MM.1S (cell line): ENCODE measurements around the gene XBP1.
"Not testable (repeated sequence)": the region's sequence is repeated elsewhere in the genome, so short reads cannot be mapped to it uniquely, and the experiment has no call there.

Experiments
- DNase-seq: peaks from one replicate; pipeline ENCODE4 v3.0.0-alpha.2; 2015
- H2AFZ ChIP-seq: fragments of 300-600 bp; sonication (generic); 2 replicates; pipeline ENCODE4 v1.6.0; 2016; ENCODE audit warnings: antibody characterized with exemption, low read length
- H3F3A ChIP-seq: fragments of 300-600 bp; sonication (generic); 2 replicates; pipeline ENCODE4 v1.6.1; 2016; ENCODE audit warnings: mild to moderate bottlenecking, antibody characterized with exemption, low read length, moderate library complexity, mixed read lengths; ENCODE audit not compliant: insufficient read depth
- H3K27ac ChIP-seq: fragments of 300-600 bp; sonication (generic); 2 replicates; pipeline ENCODE4 v1.5.1; 2016; ENCODE audit warnings: mild to moderate bottlenecking, low read length
- H3K27me3 ChIP-seq: fragments of 300-600 bp; sonication (generic); replicated peaks from 2 replicates; pipeline ENCODE4 v1.6.0; 2016; ENCODE audit warnings: low read length; ENCODE audit not compliant: insufficient read depth
- H3K36me3 ChIP-seq: fragments of 300-600 bp; sonication (generic); replicated peaks from 2 replicates; pipeline ENCODE4 v1.6.1; 2016; ENCODE audit warnings: mild to moderate bottlenecking, low read length, mixed read lengths; ENCODE audit not compliant: insufficient read depth
- H3K4me1 ChIP-seq: fragments of 300-600 bp; sonication (generic); 2 replicates; pipeline ENCODE4 v1.6.1; 2016; ENCODE audit warnings: low read length, mixed read lengths
- H3K4me2 ChIP-seq: fragments of 300-600 bp; sonication (generic); 2 replicates; pipeline ENCODE4 v1.6.0; 2016; ENCODE audit warnings: low read depth, low read length
- H3K4me3 ChIP-seq: fragments of 300-600 bp; sonication (generic); 2 replicates; pipeline ENCODE4 v1.5.1; 2016; ENCODE audit warnings: low read length, mixed read lengths
- H3K79me2 ChIP-seq: fragments of 300-600 bp; sonication (generic); 2 replicates; pipeline ENCODE4 v1.6.1; 2016; ENCODE audit warnings: mixed run types, low read length, mixed read lengths
- H3K9ac ChIP-seq: fragments of 300-600 bp; sonication (generic); 2 replicates; pipeline ENCODE4 v1.6.1; 2016; ENCODE audit warnings: low read length, mixed read lengths
- H3K9me2 ChIP-seq: fragments of 300-600 bp; sonication (generic); replicated peaks from 2 replicates; pipeline ENCODE4 v1.6.1; 2016; ENCODE audit warnings: mild to moderate bottlenecking, low read length, mixed read lengths; ENCODE audit not compliant: insufficient read depth
- H3K9me3 ChIP-seq: fragments of 300-600 bp; sonication (generic); replicated peaks from 2 replicates; pipeline ENCODE4 v1.6.1; 2016; ENCODE audit warnings: mild to moderate bottlenecking, low read length, mixed read lengths; ENCODE audit not compliant: insufficient read depth
- H4K20me1 ChIP-seq: fragments of 300-600 bp; sonication (generic); 2 replicates; pipeline ENCODE4 v1.6.1; 2016; ENCODE audit warnings: mild to moderate bottlenecking, low read length, moderate library complexity, mixed read lengths; ENCODE audit not compliant: insufficient read depth
- EZH2 ChIP-seq: fragments of 300-600 bp; sonication (generic); optimal IDR thresholded peaks from 2 replicates; pipeline ENCODE3; 2017; ENCODE audit warnings: low read depth, mild to moderate bottlenecking, antibody characterized with exemption, low read length, mixed read lengths
- EZH2phosphoT487 ChIP-seq: fragments of 300-600 bp; sonication (generic); IDR thresholded peaks from 2 replicates; pipeline ENCODE4 v1.6.1; 2018; ENCODE audit warnings: antibody characterized with exemption, low read length
- TF ChIP-seq, protein P1 (sequence below): fragments of 300-600 bp; sonication (generic); IDR thresholded peaks from 2 replicates; pipeline ENCODE4 v1.5.1; 2016; ENCODE audit warnings: antibody characterized with exemption, low read length, mixed read lengths

Gene XBP1

GRCh38 chr22:28800308-28801041 lies at the start of gene XBP1:
XBP1 (minus strand) TSS chr22:28800569.
- peaks cover 71% of the 10 kb centered on the region for H3K79me2 ChIP-seq
- H2AFZ ChIP-seq, result no peak within 1 kb of the TSS
- H3K27me3 ChIP-seq, result no peaks in the 10 kb centered on the region
- H3K27ac ChIP-seq, result peak within 1 kb of the TSS; percentile 96
- DNase-seq, result peak; percentile 96
- peaks cover 72% of the 10 kb centered on the region for H3F3A ChIP-seq
- H3K9me2 ChIP-seq, result no peaks in the 10 kb centered on the region
- no peaks in the 10 kb centered on the region for H3K9me3 ChIP-seq
- H3K9ac ChIP-seq, result peak within 1 kb of the TSS; percentile 100
- H3K36me3 ChIP-seq, result peaks cover 17% of the 10 kb centered on the region; the same call in 1 of the 2 replicates
- H3K4me3 ChIP-seq, result peak within 1 kb of the TSS; percentile 77
- peak within 1 kb of the TSS; percentile 76 for H3K4me2 ChIP-seq
- H4K20me1 ChIP-seq, result 0 out of 2 replicates have a peak, but pooled peaks cover 4% of the 10 kb centered on the region
- TF ChIP-seq, protein P1, sequence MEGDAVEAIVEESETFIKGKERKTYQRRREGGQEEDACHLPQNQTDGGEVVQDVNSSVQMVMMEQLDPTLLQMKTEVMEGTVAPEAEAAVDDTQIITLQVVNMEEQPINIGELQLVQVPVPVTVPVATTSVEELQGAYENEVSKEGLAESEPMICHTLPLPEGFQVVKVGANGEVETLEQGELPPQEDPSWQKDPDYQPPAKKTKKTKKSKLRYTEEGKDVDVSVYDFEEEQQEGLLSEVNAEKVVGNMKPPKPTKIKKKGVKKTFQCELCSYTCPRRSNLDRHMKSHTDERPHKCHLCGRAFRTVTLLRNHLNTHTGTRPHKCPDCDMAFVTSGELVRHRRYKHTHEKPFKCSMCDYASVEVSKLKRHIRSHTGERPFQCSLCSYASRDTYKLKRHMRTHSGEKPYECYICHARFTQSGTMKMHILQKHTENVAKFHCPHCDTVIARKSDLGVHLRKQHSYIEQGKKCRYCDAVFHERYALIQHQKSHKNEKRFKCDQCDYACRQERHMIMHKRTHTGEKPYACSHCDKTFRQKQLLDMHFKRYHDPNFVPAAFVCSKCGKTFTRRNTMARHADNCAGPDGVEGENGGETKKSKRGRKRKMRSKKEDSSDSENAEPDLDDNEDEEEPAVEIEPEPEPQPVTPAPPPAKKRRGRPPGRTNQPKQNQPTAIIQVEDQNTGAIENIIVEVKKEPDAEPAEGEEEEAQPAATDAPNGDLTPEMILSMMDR, result no peak
- TF ChIP-seq EZH2phosphoT487 (no peak), EZH2 (no peak)
- peaks cover 35% of the 10 kb centered on the region for H3K4me1 ChIP-seq

- Histone ChIP-seq H3K79me2 (no peaks in the 10 kb centered on the region), H2AFZ (no peak overlapping the region), H3K9me3 (no peaks in the 10 kb centered on the region), H3K9me2 (no peaks in the 10 kb centered on the region), H4K20me1 (no peaks in the 10 kb centered on the region), H3K27ac (no peak overlapping the region), H3K4me3 (no peak overlapping the region), H3K27me3 (no peaks in the 10 kb centered on the region), H3K4me1 (no peaks in the 10 kb centered on the region), H3K36me3 (no peaks in the 10 kb centered on the region), H3F3A (no peaks in the 10 kb centered on the region), H3K9ac (no peak overlapping the region), H3K4me2 (no peak overlapping the region)
- no peak for DNase-seq
- TF ChIP-seq EZH2phosphoT487, result no peak
- TF ChIP-seq, protein P1, result no peak
- TF ChIP-seq EZH2, result no peak
Measured at GRCh38 chr22:28846994-28847393, 46.6 kb upstream of the XBP1 start.

GRCh38 chr22:28844277-28844676 lies 43.9 kb upstream of the XBP1 start:
- not testable (repeated sequence) for H3K79me2 ChIP-seq, H3F3A ChIP-seq, DNase-seq, H3K4me3 ChIP-seq, H3K4me1 ChIP-seq, H3K36me3 ChIP-seq, H3K27ac ChIP-seq, H3K9me3 ChIP-seq, H3K4me2 ChIP-seq, H3K9ac ChIP-seq, H3K9me2 ChIP-seq, H3K27me3 ChIP-seq, H2AFZ ChIP-seq, H4K20me1 ChIP-seq

GRCh38 chr22:28843633-28844032 lies 43.3 kb upstream of the XBP1 start:
- no peak overlapping the region for H3K9ac ChIP-seq
- DNase-seq, result no peak
- H4K20me1 ChIP-seq, result no peaks in the 10 kb centered on the region
- TF ChIP-seq EZH2phosphoT487 (no peak), EZH2 (no peak)
- TF ChIP-seq, protein P1, result no peak
- no peaks in the 10 kb centered on the region for H3K36me3 ChIP-seq
- H2AFZ ChIP-seq, result no peak overlapping the region
- H3F3A ChIP-seq, result no peaks in the 10 kb centered on the region
- no peaks in the 10 kb centered on the region for H3K4me1 ChIP-seq
- H3K27me3 ChIP-seq, result no peaks in the 10 kb centered on the region
- no peak overlapping the region for H3K27ac ChIP-seq
- H3K9me2 ChIP-seq, result no peaks in the 10 kb centered on the region
- H3K79me2 ChIP-seq, result no peaks in the 10 kb centered on the region
- H3K4me2 ChIP-seq, result no peak overlapping the region
- no peak overlapping the region for H3K4me3 ChIP-seq
- no peaks in the 10 kb centered on the region for H3K9me3 ChIP-seq
